Neuronal stem cell (in vitro differentiated cells): ENCODE results near the gene MACROD1.
"Not testable (repeated sequence)": the region's sequence is repeated elsewhere in the genome, so short reads cannot be mapped to it uniquely, and the experiment has no call there.

Experiments used
- DNase-seq: peaks from one replicate; pipeline ENCODE4 v3.0.0-alpha.2; 2013; ENCODE audit warnings: low spot score
- H2AFZ ChIP-seq: one replicate; pipeline ENCODE4 v1.6.1; 2013; ENCODE audit warnings: mild to moderate bottlenecking, low read length, inconsistent platforms
- H2AK5ac ChIP-seq: 2 replicates; pipeline ENCODE4 v1.6.1; 2013; ENCODE audit warnings: low read depth, mild to moderate bottlenecking, inconsistent platforms, low read length, moderate library complexity, mixed read lengths
- H2BK120ac ChIP-seq: 2 replicates; pipeline ENCODE4 v1.6.1; 2013; ENCODE audit warnings: low read depth, mild to moderate bottlenecking, inconsistent platforms, low read length, moderate library complexity, mixed read lengths
- H2BK12ac ChIP-seq: one replicate; pipeline ENCODE4 v1.6.1; 2013; ENCODE audit warnings: low read length, inconsistent platforms
- H2BK15ac ChIP-seq: 2 replicates; pipeline ENCODE4 v1.6.1; 2013; ENCODE audit warnings: mild to moderate bottlenecking, low read length, inconsistent platforms, mixed read lengths
- H2BK5ac ChIP-seq: one replicate; pipeline ENCODE4 v1.6.1; 2013; ENCODE audit warnings: inconsistent platforms, mild to moderate bottlenecking, low read length, moderate library complexity
- H3K14ac ChIP-seq: one replicate; pipeline ENCODE4 v1.6.1; 2013; ENCODE audit warnings: low read length, inconsistent platforms
- H3K18ac ChIP-seq: 2 replicates; pipeline ENCODE4 v1.6.1; 2013; ENCODE audit warnings: low read length, inconsistent platforms
- H3K23ac ChIP-seq: 2 replicates; pipeline ENCODE4 v1.6.1; 2013; ENCODE audit warnings: low read depth, mild to moderate bottlenecking, mixed read lengths, low read length, inconsistent platforms; ENCODE audit not compliant: poor library complexity
- H3K27ac ChIP-seq: replicated peaks from 3 replicates; pipeline ENCODE4 v1.5.1; 2013; ENCODE audit warnings: low read length, inconsistent platforms
- H3K27me3 ChIP-seq, 3 experiments: 2 replicates each; pipeline ENCODE4 v1.6.1; 2013; ENCODE audit warnings: low read length in 3 of 3, mild to moderate bottlenecking in 2 of 3, inconsistent platforms in 1 of 3, low read depth in 1 of 3, mixed read lengths in 1 of 3, moderate library complexity in 1 of 3; ENCODE audit not compliant: control insufficient read depth in 3 of 3, insufficient read depth in 3 of 3
- H3K36me3 ChIP-seq, 2 donors: replicated peaks in 1 of 2; 2 replicates each; pipeline ENCODE4 v1.6.1; 2013; ENCODE audit warnings: low read length in 2 of 2; ENCODE audit not compliant: control insufficient read depth in 2 of 2, insufficient read depth in 2 of 2
- H3K4ac ChIP-seq: 2 replicates; pipeline ENCODE4 v1.6.1; 2013; ENCODE audit warnings: inconsistent platforms, mild to moderate bottlenecking, low read length, moderate library complexity
- H3K4me1 ChIP-seq, 2 donors: 1 replicate in 1 of 2; 2 replicates in 1 of 2; pipeline ENCODE4 v1.6.1; 2013; ENCODE audit warnings: low read length in 2 of 2, low read depth in 1 of 2; ENCODE audit not compliant: control insufficient read depth in 2 of 2, insufficient read depth in 1 of 2
- H3K4me2 ChIP-seq: one replicate; pipeline ENCODE4 v1.6.1; 2013; ENCODE audit warnings: mild to moderate bottlenecking, low read length, inconsistent platforms; ENCODE audit not compliant: insufficient read depth, poor library complexity, severe bottlenecking
- H3K4me3 ChIP-seq, 2 donors: 2 replicates each; pipeline ENCODE4 v1.5.1; 2013; ENCODE audit warnings: low read length in 2 of 2, mild to moderate bottlenecking in 2 of 2, inconsistent platforms in 1 of 2, moderate library complexity in 1 of 2
- H3K79me1 ChIP-seq: one replicate; pipeline ENCODE4 v1.6.1; 2013; ENCODE audit warnings: low read depth, mild to moderate bottlenecking, inconsistent platforms, low read length, moderate library complexity
- H3K9ac ChIP-seq: one replicate; pipeline ENCODE4 v1.6.1; 2013; ENCODE audit warnings: mild to moderate bottlenecking, low read depth, low read length, inconsistent platforms; ENCODE audit not compliant: poor library complexity
- H3K9me3 ChIP-seq, 2 donors: replicated peaks in 1 of 2; 2 replicates each; pipeline versions ENCODE3 to v1.6.1; 2013; ENCODE audit warnings: low read length in 2 of 2, mild to moderate bottlenecking in 2 of 2, inconsistent platforms in 1 of 2, low read depth in 1 of 2, mixed read lengths in 1 of 2, moderate library complexity in 1 of 2; ENCODE audit not compliant: control insufficient read depth in 2 of 2, insufficient read depth in 1 of 2
- H4K8ac ChIP-seq: one replicate; pipeline ENCODE4 v1.6.1; 2013; ENCODE audit warnings: low read depth, mild to moderate bottlenecking, inconsistent platforms, low read length, moderate library complexity
- H4K91ac ChIP-seq: one replicate; pipeline ENCODE4 v1.6.1; 2013; ENCODE audit warnings: low read length, low read depth, mild to moderate bottlenecking, inconsistent platforms; ENCODE audit not compliant: poor library complexity
- WGBS, 2 donors: extraction: QIAGEN DNeasy Blood & Tissue Kit; methylation state at CpG; one replicate each; pipeline ENCODE4 v1.1.7; 2013; ENCODE audit warnings: missing lambda C conversion rate in 2 of 2, mixed read lengths in 1 of 2; ENCODE audit not compliant: insufficient read length in 2 of 2, insufficient replicate concordance in 1 of 2; ENCODE audit errors: extremely low coverage in 2 of 2; 5-methylcytosine and 5-hydroxymethylcytosine counted together

MACROD1 gene

DNA sequence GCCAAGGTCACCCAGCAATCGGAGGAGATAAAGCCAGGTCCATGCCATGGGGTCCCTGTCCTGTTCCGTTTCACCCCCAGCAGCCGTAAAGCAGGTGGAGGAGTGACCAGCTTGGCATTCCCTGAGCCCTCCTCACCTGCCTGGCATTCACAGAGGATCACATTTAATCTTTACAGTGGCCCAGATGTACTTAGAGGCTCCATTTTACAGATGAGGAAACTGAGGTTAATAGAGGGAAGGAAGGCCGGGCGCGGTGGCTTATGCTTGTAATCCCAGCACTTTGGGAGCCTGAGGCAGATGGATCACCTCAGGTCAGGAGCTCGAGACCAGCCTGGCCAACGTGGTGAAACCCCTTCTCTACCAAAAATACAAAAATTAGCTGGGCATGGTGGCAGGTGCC, 118.5 kb downstream of the MACROD1 start:
- not testable (repeated sequence) for H3K79me1 ChIP-seq, H2AFZ ChIP-seq, H3K27ac ChIP-seq, H3K4me2 ChIP-seq, H2BK15ac ChIP-seq, DNase-seq, H2BK5ac ChIP-seq, H3K4ac ChIP-seq, H3K9ac ChIP-seq, H4K8ac ChIP-seq, H3K18ac ChIP-seq, H4K91ac ChIP-seq, H3K14ac ChIP-seq, H3K27me3 ChIP-seq, H3K9me3 ChIP-seq, H3K36me3 ChIP-seq, H3K4me3 ChIP-seq
- Histone ChIP-seq H3K23ac (peak overlapping the region; percentile 48), H3K4me1 (peaks cover 20 to 22% of the 10 kb centered on the region in 2 donors), H2BK120ac (peak overlapping the region; percentile 87), H2BK12ac (peak overlapping the region; percentile 89), H2AK5ac (peak overlapping the region; percentile 91)
- whole genome bisulfite sequencing, 2 donors = no CpG with 5 or more reads among the region's 8 CpGs

DNA sequence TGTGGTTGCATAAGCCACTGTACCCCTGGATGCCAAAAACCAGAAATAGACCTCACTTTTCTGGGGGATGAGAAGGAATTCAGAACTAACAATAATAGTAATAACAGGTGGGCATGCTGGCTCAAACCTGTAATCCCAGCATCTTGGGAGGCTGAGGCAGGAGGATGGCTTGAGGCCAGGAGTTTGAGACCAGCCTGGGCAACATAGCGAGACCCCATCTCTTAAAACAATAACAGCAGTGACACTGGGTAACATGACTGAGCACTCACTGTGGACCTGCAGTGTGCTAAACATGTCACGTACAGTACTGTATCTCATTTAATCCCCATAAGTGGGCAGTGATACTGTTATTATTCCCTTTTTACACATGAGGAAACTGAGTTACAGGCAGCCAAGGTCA, 120.2 kb downstream of the MACROD1 start:
- Histone ChIP-seq H2AFZ (no peak overlapping the region), H3K9me3 (no peaks in the 10 kb centered on the region), H3K18ac (no peak overlapping the region), H3K4ac (no peak overlapping the region), H3K4me1 (peaks cover 33 to 35% of the 10 kb centered on the region in 2 donors), H4K91ac (no peak overlapping the region), H3K79me1 (no peaks in the 10 kb centered on the region), H3K4me3 (no peak overlapping the region), H2BK15ac (no peak overlapping the region), H2AK5ac (peak overlapping the region; percentile 94), H3K4me2 (no peak overlapping the region), H3K14ac (no peak overlapping the region), H3K27me3 (no peaks in the 10 kb centered on the region), H3K23ac (no peak overlapping the region), H3K27ac (no peak overlapping the region), H3K9ac (no peak overlapping the region), H2BK5ac (peak overlapping the region; percentile 7), H3K36me3 (no peaks in the 10 kb centered on the region), H2BK120ac (no peak overlapping the region), H4K8ac (no peak overlapping the region), H2BK12ac (no peak overlapping the region)
- DNase-seq = no peak
- no CpG with 5 or more reads among the region's 2 CpGs for WGBS, 2 donors

DNA sequence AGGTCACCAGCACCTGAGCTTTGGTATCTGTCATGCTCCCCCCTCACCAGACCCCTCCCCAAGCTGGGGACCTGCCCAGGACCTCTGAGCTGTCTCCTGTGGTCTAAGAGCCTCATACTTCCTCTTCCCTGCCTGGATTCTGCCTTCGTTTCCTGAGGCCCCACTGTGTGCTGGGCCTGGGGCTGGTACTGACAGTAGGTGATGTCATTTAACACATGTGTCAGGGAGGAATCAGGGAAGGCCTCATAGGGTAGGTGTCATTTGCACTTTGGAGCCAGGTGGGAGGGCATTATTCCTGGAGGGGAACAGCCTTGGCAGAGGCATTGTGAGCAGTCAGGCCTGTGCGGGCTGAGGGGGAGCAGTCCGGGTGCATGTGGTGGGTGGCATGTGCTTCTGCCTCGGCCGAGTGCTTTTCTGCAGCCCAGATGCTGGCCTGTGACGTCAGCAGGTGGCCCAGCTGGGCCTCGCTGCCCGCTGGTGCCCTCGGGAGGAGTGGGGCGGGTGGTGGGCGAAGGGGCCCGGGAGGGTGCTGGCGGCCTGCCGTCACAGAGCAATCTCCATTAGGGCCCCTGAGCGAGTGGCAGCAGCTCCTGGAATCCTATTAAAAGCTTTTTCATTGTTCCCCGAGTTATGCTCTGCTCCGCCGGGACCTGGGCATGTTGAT, 121.1 kb downstream of the MACROD1 start:
- no peaks in the 10 kb centered on the region for H3K36me3 ChIP-seq
- H3K9me3 ChIP-seq = no peaks in the 10 kb centered on the region
- H2AK5ac ChIP-seq = peak overlapping the region; percentile 91
- no peak overlapping the region for H3K27ac ChIP-seq
- H3K4me2 ChIP-seq = no peak overlapping the region
- no peak overlapping the region for H2AFZ ChIP-seq
- no peaks in the 10 kb centered on the region for H3K79me1 ChIP-seq
- no CpG with 5 or more reads among the region's 18 CpGs for WGBS, 2 donors
- H3K4me3 ChIP-seq = no peak overlapping the region
- H2BK12ac ChIP-seq = peak overlapping the region; percentile 76
- H3K18ac ChIP-seq = peak overlapping the region; percentile 72
- no peak overlapping the region for H4K91ac ChIP-seq
- no peak overlapping the region for H3K9ac ChIP-seq
- peak overlapping the region; percentile 7 for H2BK5ac ChIP-seq
- peaks cover 33 to 38% of the 10 kb centered on the region in 2 donors for H3K4me1 ChIP-seq
- H2BK15ac ChIP-seq = peak overlapping the region; percentile 83
- peaks cover 0 to 1% (median 0%) of the 10 kb centered on the region in 3 experiments for H3K27me3 ChIP-seq
- H4K8ac ChIP-seq = no peak overlapping the region
- H3K23ac ChIP-seq = peak overlapping the region; percentile 37
- no peak overlapping the region for H3K14ac ChIP-seq
- DNase-seq = no peak
- H2BK120ac ChIP-seq = no peak overlapping the region
- H3K4ac ChIP-seq = no peak overlapping the region

DNA sequence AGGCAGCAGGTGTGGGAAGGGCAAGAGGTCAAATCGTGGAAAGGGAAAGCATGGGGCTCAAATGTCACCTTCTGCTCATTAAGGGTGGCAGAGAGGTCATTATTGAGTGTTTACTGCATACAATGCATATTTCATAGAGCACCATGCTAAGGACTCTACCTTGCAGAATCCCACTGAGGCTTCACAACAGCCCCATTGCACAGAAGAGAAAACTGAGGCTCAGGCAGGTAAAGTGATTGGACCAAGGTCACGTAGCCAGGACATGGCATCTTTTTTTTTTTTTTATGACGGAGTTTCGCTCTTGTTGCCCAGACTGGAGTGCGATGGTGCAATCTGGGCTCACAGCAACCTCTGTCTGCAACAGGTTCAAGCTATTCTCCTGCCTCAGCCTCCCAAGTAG, 122.4 kb downstream of the MACROD1 start:
- Histone ChIP-seq H2BK12ac (no peak overlapping the region), H3K4ac (no peak overlapping the region), H3K18ac (peak overlapping the region; percentile 25), H4K91ac (no peak overlapping the region), H2BK120ac (no peak overlapping the region), H2BK15ac (no peak overlapping the region), H3K9me3 (no peaks in the 10 kb centered on the region), H3K23ac (no peak overlapping the region), H3K4me2 (no peak overlapping the region), H2AK5ac (no peak overlapping the region), H3K79me1 (no peaks in the 10 kb centered on the region), H3K4me3 (no peak overlapping the region), H3K9ac (no peak overlapping the region), H3K36me3 (no peaks in the 10 kb centered on the region), H3K27me3 (peaks cover 0 to 7% (median 5%) of the 10 kb centered on the region in 3 experiments), H3K14ac (no peak overlapping the region), H2BK5ac (no peak overlapping the region), H2AFZ (no peak overlapping the region), H3K27ac (no peak overlapping the region), H3K4me1 (peaks cover 33 to 35% of the 10 kb centered on the region in 2 donors), H4K8ac (no peak overlapping the region)
- no peak for DNase-seq
- WGBS, 2 donors = no CpG with 5 or more reads among the region's 5 CpGs
